HCT116 (cell line): ENCODE results near the gene LRRC74B. TPM values are rescaled to one million over a fixed set of nuclear protein-coding genes. Genes with fewer than 3 reads are reported as not detected.

Source experiments
- ATF3 ChIP-seq: IDR thresholded peaks from 2 replicates; pipeline ENCODE4 v1.6.1; 2012
- CEBPB ChIP-seq: IDR thresholded peaks from 2 replicates; pipeline ENCODE4 v1.6.1; 2012; ENCODE audit warnings: low read depth
- ELF1 ChIP-seq: IDR thresholded peaks from 2 replicates; pipeline ENCODE4 v1.6.1; 2012; ENCODE audit warnings: low read depth, borderline replicate concordance
- EZH2 ChIP-seq: fragments of 200-600 bp; sonication (generic); IDR thresholded peaks from 2 replicates; pipeline ENCODE4 v1.6.1; 2017; ENCODE audit warnings: antibody characterized with exemption, mixed run types
- POLR2AphosphoS5 ChIP-seq: IDR thresholded peaks from 2 replicates; pipeline ENCODE4 v1.6.1; 2011; ENCODE audit warnings: mild to moderate bottlenecking, low read depth, low read length, moderate library complexity
- SIN3A ChIP-seq: IDR thresholded peaks from 2 replicates; pipeline ENCODE4 v1.6.1; 2012; ENCODE audit warnings: low read depth
- SP1 ChIP-seq: IDR thresholded peaks from 2 replicates; pipeline ENCODE4 v1.6.1; 2012; ENCODE audit warnings: low read depth
- SRF ChIP-seq: IDR thresholded peaks from 2 replicates; pipeline ENCODE4 v1.6.1; 2012; ENCODE audit warnings: low read depth
- TCF7L2 ChIP-seq: IDR thresholded peaks from 2 replicates; pipeline ENCODE4 v1.7.0; 2011; ENCODE audit warnings: borderline replicate concordance, inconsistent platforms; ENCODE audit not compliant: insufficient read depth, insufficient read length; ENCODE audit errors: extremely low read depth
- ZBTB33 ChIP-seq: IDR thresholded peaks from 2 replicates; pipeline ENCODE4 v1.6.1; 2011; ENCODE audit warnings: mild to moderate bottlenecking, low read length, moderate library complexity; ENCODE audit not compliant: insufficient replicate concordance; ENCODE audit errors: extremely low read depth
- ZFX ChIP-seq: fragments of 450-650 bp; IDR thresholded peaks from 2 replicates; pipeline ENCODE4 v1.6.1; 2017
- total RNA-seq: library from RNA; stranded (reverse); gene quantifications from one replicate; pipeline ENCODE4 v1.2.1, GENCODE V29; 2021; ENCODE audit not compliant: unreplicated experiment

LRRC74B gene
- total RNA-seq, 1 experiment from 2014 or later, result not detected

GRCh38 chr22:21025763-21026755 lies 19.7 kb upstream of the LRRC74B start (continued):
- TF ChIP-seq SIN3A (no peak), CEBPB (no peak), SRF (no peak), ZFX (no peak), TCF7L2 (no peak), ATF3 (no peak), ELF1 (no peak), SP1 (no peak), EZH2 (no peak), ZBTB33 (no peak), POLR2AphosphoS5 (no peak)
- TF ChIP-seq, all 23 proteins: peak for 0
